ENCODE results near the gene PPP2R5C.

PPP2R5C gene

DNA sequence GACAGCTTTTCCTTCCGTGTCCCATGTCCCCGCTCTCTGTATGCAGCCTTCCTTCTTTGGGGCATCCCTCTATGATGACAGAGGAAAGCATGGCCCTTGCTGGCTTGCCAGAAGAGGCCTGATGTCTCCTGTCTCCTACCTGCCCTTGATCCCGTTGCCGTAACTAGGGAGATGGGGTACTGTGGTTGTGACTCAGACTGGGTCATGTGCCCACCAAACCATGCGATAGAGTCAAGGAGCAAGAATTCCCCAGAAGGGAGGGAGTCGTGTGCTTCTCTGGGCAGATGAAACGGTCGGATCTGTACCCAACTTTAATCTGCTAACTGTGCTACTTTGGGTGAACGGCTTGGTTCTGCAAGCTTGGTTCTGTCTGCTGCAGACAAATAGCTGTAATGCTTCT, 103.8 kb downstream of the PPP2R5C start:
- no peak for DNase-seq (ENCODE audit: low read depth in 3 of 3)

DNA sequence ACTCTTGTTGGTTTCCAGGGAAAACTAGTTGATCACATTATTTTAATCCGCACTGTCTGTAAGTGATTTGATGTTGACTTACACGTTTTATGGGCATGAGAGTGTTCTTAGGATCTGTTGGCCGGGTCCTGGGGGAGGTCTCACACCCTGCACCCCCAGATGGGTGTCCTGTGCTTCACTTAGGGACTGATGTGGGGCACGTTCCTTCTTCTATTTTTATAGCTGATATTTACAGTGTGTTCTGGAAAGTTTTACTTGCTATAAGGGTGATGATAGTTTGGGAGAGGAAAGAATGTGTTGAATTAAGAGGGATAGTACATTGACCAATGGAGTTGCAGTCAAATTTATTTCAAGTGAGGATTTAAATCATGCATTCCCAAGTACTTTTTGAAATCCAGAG, 106.3 kb downstream of the PPP2R5C start:
- DNase-seq (ENCODE audit: low read depth in 3 of 3) = no peak

DNA sequence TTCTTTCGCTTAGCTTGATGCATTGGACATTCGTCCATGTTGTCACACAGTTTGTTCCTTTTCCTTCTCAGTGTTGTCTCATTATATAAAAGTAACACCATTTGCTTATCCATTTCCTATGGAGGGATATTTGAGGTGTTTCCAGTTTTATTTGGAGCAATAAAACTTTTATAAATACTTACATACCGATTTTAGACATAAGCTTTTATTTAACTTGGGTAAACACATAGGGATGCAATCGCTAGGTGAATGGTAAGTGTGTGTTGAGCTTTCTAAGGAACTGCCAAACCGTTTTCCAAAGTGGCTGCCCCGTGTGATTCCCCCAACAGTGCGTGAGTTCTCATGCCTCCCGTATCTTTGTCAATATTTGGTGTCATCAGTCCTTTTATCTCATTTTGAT, 107.7 kb downstream of the PPP2R5C start:
- no peak for DNase-seq (ENCODE audit: low read depth in 3 of 3)

DNA sequence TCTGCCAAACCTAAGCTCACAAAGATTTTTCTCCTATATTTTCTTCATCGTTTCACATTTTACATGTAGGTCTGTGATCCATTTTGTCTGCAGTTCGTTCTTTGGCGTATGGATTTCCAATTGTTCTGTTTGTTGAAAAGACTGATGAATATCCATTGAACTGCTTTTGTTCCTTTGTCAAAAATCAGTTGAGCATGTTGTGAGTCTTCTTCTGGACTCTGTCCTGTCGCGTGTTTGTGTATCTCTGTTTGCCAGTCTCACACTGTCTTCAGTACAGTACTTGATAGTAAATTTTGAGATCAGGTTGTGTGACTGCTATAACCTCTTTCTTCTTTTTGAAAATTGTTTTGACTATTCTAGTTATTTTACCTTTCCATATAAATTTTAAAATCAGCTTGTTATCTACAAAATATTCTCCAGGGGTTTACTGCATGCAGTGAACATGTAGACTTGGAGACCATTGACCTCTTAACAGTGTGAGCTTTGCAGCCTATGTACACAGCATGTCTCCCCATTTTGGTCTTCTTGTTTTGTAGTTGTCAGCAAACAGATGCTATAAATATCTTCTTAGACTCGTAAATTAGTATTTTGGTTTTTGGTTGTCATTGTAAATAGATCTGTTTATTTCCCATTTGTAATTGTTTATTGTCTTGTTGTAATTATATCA, 108.9 kb downstream of the PPP2R5C start:
- no peak for DNase-seq (ENCODE audit: low read depth in 3 of 3)

DNA sequence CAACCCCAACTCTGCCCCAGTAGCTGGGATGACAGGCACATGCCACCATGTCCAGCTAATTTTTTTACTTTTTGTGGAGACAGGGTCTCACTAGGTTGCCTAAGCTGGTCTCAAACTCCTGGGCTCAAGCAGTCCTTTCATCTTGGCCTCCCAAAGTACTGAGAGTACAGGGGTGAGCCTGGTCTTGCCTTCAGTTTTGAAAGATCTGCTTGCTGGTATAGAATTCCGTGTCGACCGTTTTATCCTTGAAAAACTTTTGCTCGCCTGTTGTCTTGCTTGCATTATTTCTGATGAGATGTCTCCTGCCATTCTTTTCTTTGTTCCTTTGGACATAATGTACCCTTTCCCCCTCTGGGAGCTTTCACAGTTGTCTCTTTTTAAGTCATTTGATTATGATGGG, 110.8 kb downstream of the PPP2R5C start:
- DNase-seq (ENCODE audit: low read depth in 3 of 3) = no peak

DNA sequence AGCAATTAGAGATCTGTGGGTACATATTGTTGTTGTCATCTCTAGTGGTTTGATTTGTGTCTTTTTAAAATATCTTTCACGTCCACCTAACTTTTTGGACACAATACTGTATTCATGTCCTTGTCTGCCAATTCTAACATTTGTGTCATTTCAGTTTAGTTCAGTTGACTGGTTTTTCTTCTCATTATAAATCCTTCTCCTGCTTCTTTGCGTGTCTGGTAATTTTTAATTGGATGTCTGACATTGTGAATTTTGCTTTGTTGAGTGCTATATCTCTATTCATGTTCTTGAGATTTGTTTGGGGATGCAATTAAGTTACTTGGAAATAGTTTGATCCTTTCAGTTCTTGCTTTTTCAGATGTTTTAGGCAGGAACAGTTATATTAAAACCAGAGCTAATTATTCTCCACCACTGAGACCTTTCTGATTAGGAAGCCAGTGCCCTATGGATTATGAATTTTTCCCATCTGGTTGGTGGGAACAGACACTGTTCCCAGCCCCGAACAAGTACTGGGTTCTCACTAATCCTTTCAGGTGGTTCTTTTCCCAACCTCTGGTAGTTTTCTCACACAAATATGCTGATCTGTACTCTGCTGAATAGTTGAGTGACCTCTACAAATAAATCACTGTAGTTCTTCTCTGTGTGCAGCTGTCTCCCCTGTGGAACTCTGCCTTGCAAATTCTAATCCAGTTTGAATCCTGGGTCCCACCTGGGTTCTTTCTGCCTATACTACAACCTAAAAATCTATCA, 111.7 kb downstream of the PPP2R5C start:
- no peak for DNase-seq (ENCODE audit: low read depth in 3 of 3)

DNA sequence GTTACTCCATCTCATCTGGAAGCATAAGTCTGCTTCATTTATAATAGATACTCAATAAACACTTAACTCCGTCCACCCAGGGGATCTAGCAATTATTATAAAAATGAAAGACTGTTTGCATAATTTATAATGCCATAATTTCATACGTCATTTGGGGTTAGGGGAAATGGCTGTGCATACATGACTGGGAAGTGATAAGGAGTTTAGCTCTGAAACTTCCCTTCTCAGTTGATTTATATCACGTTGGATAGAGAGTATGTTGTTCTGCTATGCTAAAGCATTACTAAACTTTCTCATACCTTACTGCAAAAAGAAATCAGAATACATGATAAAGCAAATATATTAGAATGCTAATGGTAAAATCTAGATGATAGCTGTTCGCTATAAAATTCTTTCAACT, 112.5 kb downstream of the PPP2R5C start:
- no peak for DNase-seq (ENCODE audit: low read depth in 3 of 3)

DNA sequence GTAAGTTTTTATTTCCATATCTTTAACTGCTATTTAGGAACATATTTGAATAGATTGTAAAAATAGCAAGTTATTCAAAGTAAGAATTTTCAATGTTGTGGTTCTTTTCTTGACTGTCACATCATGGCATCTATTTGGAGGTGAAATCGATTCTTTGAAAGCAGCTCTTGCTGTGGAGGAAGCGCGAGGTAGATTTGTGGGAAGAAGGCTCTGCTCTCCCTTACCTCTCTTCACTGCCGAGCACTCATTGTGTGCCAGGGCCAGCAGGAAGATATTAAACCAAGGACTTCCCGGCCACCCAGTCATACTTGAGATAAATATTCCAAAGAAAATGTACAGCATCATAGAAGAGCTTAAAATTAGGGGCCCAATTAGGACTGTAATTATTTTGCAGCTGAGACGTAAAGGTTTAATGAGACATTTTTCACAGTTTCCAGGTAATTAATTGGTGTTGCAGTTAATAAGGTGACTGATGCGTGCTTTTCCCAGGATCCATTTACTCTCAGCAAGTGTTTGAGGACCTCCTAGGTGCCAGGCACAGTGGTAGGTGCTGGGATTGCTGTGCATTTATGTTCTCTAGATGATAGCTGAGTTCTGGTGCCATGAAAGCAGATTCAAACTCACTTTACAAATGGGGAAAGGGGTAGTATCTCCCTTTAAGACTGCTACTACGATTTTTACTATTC, 113.7 kb downstream of the PPP2R5C start:
- DNase-seq (ENCODE audit: low read depth in 3 of 3) = no peak

DNA sequence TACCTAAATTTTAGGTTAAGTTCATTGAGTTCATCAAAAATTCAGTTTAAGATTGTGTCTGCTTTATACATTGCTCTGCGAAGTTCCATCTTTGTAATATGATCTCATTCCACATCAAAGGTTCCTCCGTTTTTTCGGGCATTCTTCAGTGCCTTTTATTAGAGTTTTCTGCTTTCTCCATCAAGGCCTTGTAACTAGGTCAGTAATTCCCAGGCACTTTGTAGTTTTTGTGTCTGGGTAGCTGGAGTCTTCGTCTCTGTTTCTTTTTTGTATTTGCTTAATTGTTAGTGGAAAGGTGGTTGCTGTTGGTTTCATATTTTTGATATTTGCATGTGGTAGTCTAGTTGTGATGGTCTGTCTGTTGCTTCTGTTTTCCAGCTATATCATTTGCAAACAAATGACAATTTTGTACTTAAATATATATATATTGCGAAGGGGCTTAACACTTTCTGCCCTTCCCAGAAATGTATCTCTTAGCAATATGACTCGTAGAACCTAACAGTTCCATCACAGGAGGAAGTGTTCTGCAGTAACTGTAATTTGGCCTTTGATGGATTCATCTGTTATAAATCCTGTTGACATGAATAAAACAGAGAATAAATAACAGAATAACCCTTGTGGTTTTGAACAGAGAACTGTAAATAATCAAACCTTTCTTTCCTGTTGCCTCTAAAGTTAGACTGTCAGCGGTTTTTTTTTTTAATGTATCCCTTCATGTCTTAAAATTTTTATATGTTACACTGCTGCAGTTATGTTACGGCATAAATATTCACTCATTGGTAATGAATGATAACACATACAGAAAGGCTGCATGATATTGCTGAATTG, 114.4 kb downstream of the PPP2R5C start:
- DNase-seq (ENCODE audit: low read depth in 3 of 3) = no peak

DNA sequence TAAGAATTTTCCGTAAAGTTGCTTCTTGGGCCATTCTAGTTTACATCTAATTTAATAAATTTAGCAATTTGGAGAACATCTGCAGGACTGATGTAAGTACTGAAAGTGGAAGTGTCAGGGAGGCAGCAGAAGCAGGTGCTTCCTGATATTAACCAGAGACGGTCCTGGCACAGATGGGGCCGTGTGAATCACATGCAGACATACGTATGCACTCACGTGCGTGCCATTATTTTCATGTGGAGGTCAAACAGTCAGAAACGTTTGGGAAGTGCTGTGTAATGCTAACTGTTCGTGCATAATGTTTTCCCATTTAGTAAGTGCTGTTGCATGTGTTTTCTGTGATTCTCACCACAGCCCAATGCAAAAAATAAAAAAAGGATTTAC, 115.0 kb downstream of the PPP2R5C start:
- peak; percentile 41 to 74 (median 55) for DNase-seq (ENCODE audit: low read depth in 3 of 3)

DNA sequence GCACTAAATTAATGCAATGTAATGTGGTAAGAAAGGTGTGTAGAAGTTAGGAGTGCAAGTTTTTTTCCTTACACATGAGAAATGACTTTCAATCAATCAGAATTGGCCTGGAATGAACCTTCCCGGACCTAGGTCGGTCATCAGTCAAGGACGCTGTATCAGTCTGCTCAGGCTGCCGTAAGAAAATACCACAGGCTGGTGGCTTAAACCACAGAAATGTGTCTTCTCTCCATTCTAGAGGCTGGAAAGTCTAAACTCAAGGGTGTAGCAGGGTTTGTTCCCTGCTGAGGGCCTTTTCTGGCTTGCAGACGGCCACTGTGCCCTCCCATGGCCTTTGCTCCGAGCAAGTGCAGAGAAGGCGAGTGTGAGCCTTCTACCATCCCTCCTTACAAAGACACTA, 116.3 kb downstream of the PPP2R5C start:
- DNase-seq (ENCODE audit: low read depth in 3 of 3) = no peak

DNA sequence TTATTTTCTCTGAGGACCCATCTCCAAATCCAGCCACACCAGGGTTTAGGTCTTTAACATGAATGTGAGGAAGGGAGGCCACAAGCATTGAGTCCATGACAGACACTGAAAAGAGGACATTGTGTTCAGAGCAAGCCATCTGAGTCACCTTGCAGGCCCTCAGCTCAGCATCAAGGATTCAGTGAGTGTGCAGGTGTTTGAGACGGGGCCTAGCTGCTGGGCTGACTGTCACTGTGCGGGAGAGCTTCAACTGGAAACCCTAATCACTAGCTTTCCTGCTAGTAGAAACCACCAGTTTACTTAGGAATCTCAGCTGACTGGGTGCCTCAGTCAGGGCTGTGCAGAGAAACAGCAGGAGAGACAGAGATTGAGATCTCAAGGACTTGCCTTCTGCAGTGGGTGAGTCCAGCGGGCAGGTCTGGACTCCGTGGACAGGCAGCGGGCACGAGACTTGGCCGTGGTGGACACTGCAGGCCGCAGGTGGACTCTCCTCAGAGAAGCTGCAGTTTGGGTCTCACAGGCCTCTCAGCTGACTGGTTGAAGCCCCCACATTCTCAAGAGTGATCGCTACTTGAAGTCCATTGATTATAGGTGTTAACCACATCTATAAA, 116.8 kb downstream of the PPP2R5C start:
- no peak for DNase-seq (ENCODE audit: low read depth in 3 of 3)

DNA sequence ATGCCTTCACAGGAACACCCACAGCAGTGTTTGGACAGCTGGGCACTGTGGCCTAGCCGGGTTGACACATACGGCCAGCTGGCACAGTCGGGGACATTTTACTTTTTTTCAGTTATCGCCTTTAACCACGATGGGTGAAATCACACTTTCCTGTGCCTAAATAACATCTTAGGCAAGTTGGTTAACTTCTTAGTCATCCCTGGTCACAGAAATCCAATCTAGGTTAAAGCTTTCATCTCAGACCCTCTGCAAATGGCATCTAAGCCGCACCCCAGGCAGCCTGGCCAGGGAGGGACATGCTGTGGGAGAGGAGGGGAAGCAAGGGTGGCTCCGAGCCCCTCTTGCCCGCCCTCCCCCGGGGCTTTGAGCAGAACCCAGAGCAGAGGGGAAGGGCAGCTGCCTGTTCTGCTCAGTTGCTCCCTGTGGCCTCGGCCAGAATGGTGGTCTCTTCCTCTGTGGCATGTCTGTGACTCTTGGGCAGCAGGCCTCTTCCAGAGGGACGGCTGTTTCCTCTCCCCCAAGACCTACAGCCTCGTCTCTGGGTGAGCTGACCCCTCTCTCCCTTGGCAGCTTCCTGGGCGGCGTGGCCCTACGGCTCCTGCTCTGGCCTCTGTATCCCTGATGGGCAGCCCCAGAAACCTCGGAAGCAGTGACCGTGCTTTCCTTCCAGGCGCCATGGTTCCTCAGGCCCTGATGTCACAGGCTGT, 117.5 kb downstream of the PPP2R5C start:
- no peak for DNase-seq (ENCODE audit: low read depth in 3 of 3)

DNA sequence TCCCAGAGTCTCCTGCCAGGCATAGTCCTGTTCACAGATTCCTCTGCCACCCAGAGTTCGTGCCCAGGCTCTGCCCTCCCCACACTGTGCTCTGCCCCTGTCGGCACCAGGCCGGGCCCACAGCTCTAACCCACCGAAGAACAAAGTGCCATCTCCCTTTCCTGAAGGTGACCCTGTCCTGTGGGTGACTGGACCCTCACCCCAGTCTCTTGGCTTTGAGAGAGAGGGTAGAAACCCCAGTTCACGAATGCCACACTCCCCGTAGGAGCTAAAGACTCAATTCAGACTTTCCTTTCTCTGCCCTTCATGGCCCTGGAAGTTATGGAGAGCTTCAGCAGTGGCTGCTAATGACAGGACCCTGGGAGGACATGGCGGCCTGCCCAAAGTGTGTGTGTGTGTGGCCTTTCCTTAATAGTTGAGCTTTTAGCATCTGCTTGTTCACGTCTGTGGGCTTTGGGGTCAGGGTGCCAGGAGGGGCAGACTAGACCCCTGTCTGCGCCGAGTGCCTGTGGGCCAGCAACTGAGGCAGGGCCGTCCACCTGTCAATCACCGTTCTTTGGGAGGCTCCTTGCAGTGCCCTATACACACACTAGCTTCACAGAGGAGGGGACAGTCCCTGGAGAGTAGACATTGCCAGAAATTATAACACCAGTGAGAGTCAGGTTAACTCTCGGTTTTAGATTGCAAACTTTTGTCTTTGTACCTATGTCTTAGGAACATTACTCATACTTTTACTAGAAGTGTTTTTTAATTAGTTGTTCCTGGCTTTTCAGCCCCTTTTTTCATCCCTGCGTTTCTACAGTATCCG, 118.2 kb downstream of the PPP2R5C start:
- DNase-seq (ENCODE audit: low read depth in 3 of 3) = no peak

DNA sequence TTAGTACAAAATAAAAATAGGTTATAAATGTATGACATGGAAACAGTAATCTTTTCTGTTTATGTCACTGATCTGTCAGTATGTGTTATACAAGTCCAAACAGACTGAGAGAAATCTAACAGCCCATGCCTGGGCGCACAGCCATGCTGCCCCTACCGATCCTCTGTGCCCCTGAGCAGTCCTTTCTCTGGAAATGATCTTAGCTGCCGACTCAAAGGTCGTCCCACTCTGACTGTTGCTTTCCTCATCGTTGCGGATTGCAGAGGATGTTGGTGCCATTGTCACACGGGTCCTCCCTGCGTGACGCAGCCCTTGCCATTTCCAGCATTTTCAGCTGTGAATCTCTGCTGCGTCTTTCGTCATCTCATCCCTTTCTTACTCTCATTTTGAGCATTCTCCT, 119.9 kb downstream of the PPP2R5C start:
- no peak for DNase-seq (ENCODE audit: low read depth in 3 of 3)

DNA sequence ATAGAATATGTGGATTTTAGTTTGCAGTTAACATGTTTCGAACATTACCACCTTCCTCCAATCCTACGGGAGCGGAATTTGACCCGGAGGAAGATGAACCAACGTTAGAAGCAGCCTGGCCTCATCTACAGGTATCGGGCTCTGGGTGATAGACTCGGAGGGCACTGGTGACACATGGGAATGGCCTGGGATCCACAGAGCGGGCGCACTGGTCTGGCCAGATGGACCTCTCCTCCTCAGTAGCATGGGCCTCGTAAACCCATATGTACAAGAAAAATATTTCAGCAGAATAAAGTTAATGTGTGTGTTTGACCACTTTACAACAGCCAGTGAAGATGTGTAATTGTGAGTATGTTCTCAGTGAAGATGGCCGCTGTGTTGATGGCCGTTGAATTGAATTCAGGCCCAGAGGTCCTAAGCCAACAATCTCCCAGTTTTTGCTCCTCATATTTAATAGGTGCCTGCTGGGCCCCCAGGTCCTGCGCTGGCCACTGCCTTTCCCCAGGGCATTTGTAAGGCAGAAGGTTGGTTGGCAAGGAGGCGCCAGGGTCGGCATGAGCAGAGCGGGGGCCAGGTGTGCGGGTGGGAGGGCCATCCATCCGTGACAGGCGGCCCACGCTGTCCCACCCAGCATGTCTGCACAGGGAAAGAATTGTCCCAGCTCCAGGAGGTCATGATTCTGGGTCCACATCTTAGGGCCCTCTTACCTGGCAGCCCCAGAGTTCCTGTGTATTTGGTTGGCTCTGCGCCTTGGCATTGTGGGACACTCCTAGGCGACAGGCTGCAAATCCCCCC, 120.8 kb downstream of the PPP2R5C start:
- no peak for DNase-seq (ENCODE audit: low read depth in 3 of 3)

DNA sequence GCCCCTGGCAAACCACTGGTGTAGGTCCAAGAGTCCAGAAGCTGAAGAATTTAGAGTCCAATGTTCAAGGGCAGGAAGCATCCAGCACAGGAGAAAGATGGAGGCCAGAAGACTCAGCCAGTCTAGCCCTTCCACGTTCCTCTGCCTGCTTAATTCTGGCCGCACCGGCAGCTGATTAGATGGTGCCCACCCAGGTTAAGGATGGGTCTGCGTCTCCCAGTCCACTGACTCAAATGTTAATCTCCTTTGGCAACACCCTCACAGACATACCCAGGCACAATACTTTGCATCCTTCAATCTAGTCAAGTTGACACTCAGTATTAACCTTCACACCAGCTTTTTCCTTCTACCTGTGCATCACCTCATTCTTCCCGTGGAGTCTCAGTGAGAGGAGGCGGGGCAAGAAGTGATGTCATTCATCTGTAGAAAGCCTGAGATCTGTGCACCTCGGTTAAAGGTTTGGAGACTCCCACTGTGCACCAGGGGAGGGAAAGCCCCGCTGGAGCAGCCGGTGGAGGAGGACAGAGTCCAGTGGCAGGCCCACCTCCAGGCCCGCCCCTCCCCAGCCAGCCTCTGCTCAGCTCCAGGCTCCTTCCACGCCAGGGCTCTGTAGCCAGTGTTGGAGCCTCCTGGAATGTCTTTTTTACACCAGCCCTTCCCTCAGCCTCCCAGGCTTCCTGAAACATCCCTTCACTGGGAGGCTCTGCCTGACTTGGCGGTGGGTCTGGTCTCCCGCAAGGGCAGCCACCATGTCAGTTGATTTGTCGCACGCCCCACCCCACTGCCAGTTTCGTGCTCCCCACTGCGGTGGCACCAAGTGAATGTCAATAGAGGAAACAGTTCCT, 122.8 kb downstream of the PPP2R5C start:
- DNase-seq (ENCODE audit: low read depth in 3 of 3) = no peak

DNA sequence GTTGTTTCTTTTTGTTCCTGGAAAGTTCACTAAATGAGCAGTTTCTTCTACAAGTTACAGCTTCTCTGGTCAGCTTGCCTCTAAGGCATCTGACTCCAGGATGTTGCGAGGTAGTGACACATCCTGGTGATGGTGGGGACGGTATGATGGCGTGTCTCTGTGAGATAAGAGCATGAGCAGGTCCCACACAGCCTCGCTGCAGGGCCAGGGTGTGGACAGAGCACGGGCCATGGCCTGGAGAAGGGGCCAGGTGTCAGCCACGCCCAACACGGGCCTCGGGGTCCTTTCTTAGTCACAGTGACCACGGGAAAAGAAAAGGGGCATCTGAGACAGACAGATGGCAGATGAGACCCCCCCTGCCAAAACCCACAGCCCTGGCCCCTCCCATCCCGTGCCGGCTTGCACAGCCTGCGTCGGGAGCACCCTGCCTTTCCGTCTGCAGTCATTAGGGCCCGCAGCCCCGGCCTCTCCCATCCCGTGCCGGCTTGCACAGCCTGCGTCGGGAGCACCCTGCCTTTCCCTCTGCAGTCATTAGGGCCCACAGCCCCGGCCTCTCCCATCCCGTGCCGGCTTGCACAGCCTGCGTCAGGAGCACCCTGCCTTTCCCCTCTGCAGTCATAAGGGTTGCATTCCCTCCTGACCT, 123.5 kb downstream of the PPP2R5C start:
- no peak for DNase-seq (ENCODE audit: low read depth in 3 of 3)
